Liver (tissue), 9 donors: ENCODE measurements around the gene HECTD2. TPM values are rescaled to one million over a fixed set of nuclear protein-coding genes. Genes with fewer than 3 reads are reported as not detected.

Experiments
- DNase-seq: peaks from one replicate; pipeline ENCODE4 v3.0.0-alpha.2; 2017; ENCODE audit warnings: low spot score
- H3K27ac ChIP-seq, 2 donors: one replicate each; pipeline ENCODE4 v1.7.0; 2013; ENCODE audit warnings: inconsistent platforms in 2 of 2, low read length in 2 of 2, control low read depth in 1 of 2, low read depth in 1 of 2, mild to moderate bottlenecking in 1 of 2
- H3K27me3 ChIP-seq, 4 donors: one replicate each; pipeline versions ENCODE4 v1.6.1 to v1.7.0; 2013; ENCODE audit warnings: low read length in 3 of 4, inconsistent platforms in 1 of 4, mild to moderate bottlenecking in 1 of 4, moderate library complexity in 1 of 4; ENCODE audit not compliant: control insufficient read depth in 4 of 4, insufficient read depth in 4 of 4
- H3K36me3 ChIP-seq, 4 donors: one replicate each; pipeline versions ENCODE4 v1.6.1 to v1.7.0; 2013; ENCODE audit warnings: low read length in 3 of 4, mild to moderate bottlenecking in 3 of 4, low read depth in 1 of 4, moderate library complexity in 1 of 4; ENCODE audit not compliant: control insufficient read depth in 4 of 4, insufficient read depth in 3 of 4
- H3K4me1 ChIP-seq, 4 donors: one replicate each; pipeline versions ENCODE4 v1.6.1 to v1.7.0; 2013; ENCODE audit warnings: low read length in 3 of 4, mild to moderate bottlenecking in 3 of 4, moderate library complexity in 1 of 4; ENCODE audit not compliant: control insufficient read depth in 4 of 4, insufficient read depth in 4 of 4
- H3K4me3 ChIP-seq, 3 donors: one replicate each; pipeline versions ENCODE4 v1.6.1 to v1.7.0; 2013; ENCODE audit warnings: low read length in 3 of 3, control low read depth in 1 of 3, low read depth in 1 of 3, mild to moderate bottlenecking in 1 of 3
- H3K9ac ChIP-seq, 2 donors: one replicate each; pipeline ENCODE4 v1.7.0; 2013; ENCODE audit warnings: low read length in 2 of 2, mild to moderate bottlenecking in 2 of 2, moderate library complexity in 2 of 2, control low read depth in 1 of 2, low read depth in 1 of 2
- H3K9me3 ChIP-seq, 4 donors: one replicate each; pipeline versions ENCODE4 v1.6.1 to v1.7.0; 2013; ENCODE audit warnings: low read length in 3 of 4; ENCODE audit not compliant: control insufficient read depth in 4 of 4
- EGR1 ChIP-seq, 2 donors: IDR thresholded peaks; 2 replicates each; pipeline ENCODE4 v1.6.1; 2016 to 2018; ENCODE audit warnings: antibody characterized with exemption in 2 of 2, low read depth in 2 of 2
- FOXA1 ChIP-seq: IDR thresholded peaks from 2 replicates; pipeline ENCODE4 v1.6.1; 2016; ENCODE audit warnings: antibody characterized with exemption
- FOXA2 ChIP-seq: IDR thresholded peaks from 2 replicates; pipeline ENCODE4 v1.6.1; 2016; ENCODE audit warnings: antibody characterized with exemption
- GABPA ChIP-seq, 2 donors: IDR thresholded peaks in 1 of 2; conservative IDR thresholded peaks in 1 of 2; 2 replicates each; pipeline ENCODE4 v1.6.1; 2016; ENCODE audit warnings: antibody characterized with exemption in 2 of 2, mild to moderate bottlenecking in 1 of 2, moderate library complexity in 1 of 2
- HNF4A ChIP-seq, 2 donors: conservative IDR thresholded peaks; 2 replicates each; pipeline ENCODE4 v1.6.1; 2016; ENCODE audit warnings: antibody characterized with exemption in 2 of 2, mild to moderate bottlenecking in 2 of 2
- HNF4G ChIP-seq: IDR thresholded peaks from 2 replicates; pipeline ENCODE4 v1.6.1; 2016; ENCODE audit warnings: antibody characterized with exemption
- JUND ChIP-seq, 2 donors: IDR thresholded peaks; 2 replicates each; pipeline ENCODE4 v1.6.1; 2016; ENCODE audit warnings: antibody characterized with exemption in 2 of 2
- NR2F2 ChIP-seq: IDR thresholded peaks from 2 replicates; pipeline ENCODE4 v1.6.1; 2016; ENCODE audit warnings: antibody characterized with exemption
- RAD21 ChIP-seq, 2 donors: IDR thresholded peaks; 2 replicates each; pipeline ENCODE4 v1.6.1; 2016; ENCODE audit warnings: antibody characterized with exemption in 2 of 2, mild to moderate bottlenecking in 2 of 2
- REST ChIP-seq: IDR thresholded peaks from 2 replicates; pipeline ENCODE4 v1.6.1; 2016; ENCODE audit warnings: antibody characterized with exemption, mild to moderate bottlenecking
- RXRA ChIP-seq, 2 donors: IDR thresholded peaks; 2 replicates each; pipeline ENCODE4 v1.6.1; 2017 to 2018; ENCODE audit warnings: antibody characterized with exemption in 2 of 2, mild to moderate bottlenecking in 1 of 2
- SP1 ChIP-seq: IDR thresholded peaks from 2 replicates; pipeline ENCODE4 v1.6.1; 2018; ENCODE audit warnings: antibody characterized with exemption, mild to moderate bottlenecking
- TAF1 ChIP-seq: conservative IDR thresholded peaks from 2 replicates; pipeline ENCODE4 v1.6.1; 2016; ENCODE audit warnings: antibody characterized with exemption, mild to moderate bottlenecking
- WGBS: extraction: QIAGEN DNeasy Blood & Tissue Kit; methylation state at CpG from one replicate; pipeline ENCODE4 v1.1.7; 2013; 5-methylcytosine and 5-hydroxymethylcytosine counted together
- polyA plus RNA-seq, 2 donors: library from polyadenylated mRNA; stranded (reverse) in 1 of 2; unstranded in 1 of 2; fragments of 200-250 nt in 1 of 2; fragments of >200 nt in 1 of 2; fragmentation: Nextera tagmentation in 1 of 2; extraction: Ambion mirVana in 1 of 2; gene quantifications; one replicate each; pipeline versions ENCODE4 v1.2.1 to v1.2.3, GENCODE V29; 2013 to 2015
- total RNA-seq, 2 donors: library from RNA; depleted of rRNA; stranded (reverse); fragments of >200 nt; gene quantifications; one replicate each; pipeline ENCODE4 v1.2.3, GENCODE V29; 2014
- TF ChIP-seq, protein P1 (sequence below): IDR thresholded peaks from 2 replicates; pipeline ENCODE4 v1.6.1; 2016; ENCODE audit warnings: antibody characterized with exemption
- TF ChIP-seq, protein P2 (sequence below): IDR thresholded peaks from 2 replicates; pipeline ENCODE4 v1.6.1; 2016; ENCODE audit warnings: antibody characterized with exemption
- TF ChIP-seq, protein P3 (sequence below): IDR thresholded peaks from 2 replicates; pipeline ENCODE4 v1.6.1; 2016; ENCODE audit warnings: antibody characterized with exemption
- donor health status: healthy.
- donor health status: healthy.
- donor health status: healthy.
- donor health status: healthy.
- donor health status: healthy.

The HECTD2 gene
- total and polyA plus RNA-seq, 4 donors, result 1.0 to 5.0 (median 3.2) TPM

DNA sequence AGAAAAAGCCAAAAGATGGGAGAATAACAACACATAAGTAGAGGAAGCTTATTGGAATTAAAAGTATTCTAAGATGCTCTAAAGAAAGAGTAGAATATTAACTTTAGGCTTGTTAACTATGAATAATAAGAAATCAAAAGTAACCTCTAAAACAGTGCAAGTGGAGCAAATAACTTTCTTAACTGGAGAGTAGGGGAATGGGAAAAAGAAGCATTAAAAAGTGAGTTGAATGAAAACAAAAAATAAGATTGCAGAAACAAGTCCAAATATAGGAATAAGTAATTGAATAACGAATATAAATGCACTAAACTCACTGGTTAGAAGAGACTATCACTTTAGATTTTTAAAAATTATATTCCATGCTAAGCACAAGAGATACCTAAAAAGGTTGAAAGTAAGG is 63.9 kb downstream of the HECTD2 start:
- no peaks in the 10 kb centered on the region for H3K36me3 ChIP-seq
- no peak overlapping the region for H3K4me3 ChIP-seq
- TF ChIP-seq, protein P1, sequence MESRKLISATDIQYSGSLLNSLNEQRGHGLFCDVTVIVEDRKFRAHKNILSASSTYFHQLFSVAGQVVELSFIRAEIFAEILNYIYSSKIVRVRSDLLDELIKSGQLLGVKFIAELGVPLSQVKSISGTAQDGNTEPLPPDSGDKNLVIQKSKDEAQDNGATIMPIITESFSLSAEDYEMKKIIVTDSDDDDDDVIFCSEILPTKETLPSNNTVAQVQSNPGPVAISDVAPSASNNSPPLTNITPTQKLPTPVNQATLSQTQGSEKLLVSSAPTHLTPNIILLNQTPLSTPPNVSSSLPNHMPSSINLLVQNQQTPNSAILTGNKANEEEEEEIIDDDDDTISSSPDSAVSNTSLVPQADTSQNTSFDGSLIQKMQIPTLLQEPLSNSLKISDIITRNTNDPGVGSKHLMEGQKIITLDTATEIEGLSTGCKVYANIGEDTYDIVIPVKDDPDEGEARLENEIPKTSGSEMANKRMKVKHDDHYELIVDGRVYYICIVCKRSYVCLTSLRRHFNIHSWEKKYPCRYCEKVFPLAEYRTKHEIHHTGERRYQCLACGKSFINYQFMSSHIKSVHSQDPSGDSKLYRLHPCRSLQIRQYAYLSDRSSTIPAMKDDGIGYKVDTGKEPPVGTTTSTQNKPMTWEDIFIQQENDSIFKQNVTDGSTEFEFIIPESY, result no peak
- no peak for TF ChIP-seq RAD21 (IDR thresholded peaks at IDR 0.05)
- TF ChIP-seq HNF4G, result no peak
- TF ChIP-seq TAF1, result no peak
- TF ChIP-seq GABPA (IDR thresholded peaks at IDR 0.05 in 1 of 2, conservative IDR thresholded peaks at IDR 0.05 in 1 of 2), result no peak
- TF ChIP-seq, protein P2, sequence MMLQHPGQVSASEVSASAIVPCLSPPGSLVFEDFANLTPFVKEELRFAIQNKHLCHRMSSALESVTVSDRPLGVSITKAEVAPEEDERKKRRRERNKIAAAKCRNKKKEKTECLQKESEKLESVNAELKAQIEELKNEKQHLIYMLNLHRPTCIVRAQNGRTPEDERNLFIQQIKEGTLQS, result no peak
- no peak for TF ChIP-seq SP1
- no peak for TF ChIP-seq EGR1 (IDR thresholded peaks at IDR 0.05; ENCODE audit: low read depth in 2 of 2)
- no peak for TF ChIP-seq NR2F2
- no peak for TF ChIP-seq REST
- no peak for TF ChIP-seq RXRA (IDR thresholded peaks at IDR 0.05)
- no peak for TF ChIP-seq HNF4A (conservative IDR thresholded peaks at IDR 0.05)
- TF ChIP-seq, protein P3, sequence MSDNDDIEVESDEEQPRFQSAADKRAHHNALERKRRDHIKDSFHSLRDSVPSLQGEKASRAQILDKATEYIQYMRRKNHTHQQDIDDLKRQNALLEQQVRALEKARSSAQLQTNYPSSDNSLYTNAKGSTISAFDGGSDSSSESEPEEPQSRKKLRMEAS, result no peak
- no peak for TF ChIP-seq FOXA2
- no peak for TF ChIP-seq FOXA1
- DNase-seq, result no peak
- WGBS, result 87% methylated on average over 1 of the region's 1 CpG
- no peaks in the 10 kb centered on the region for H3K9me3 ChIP-seq
- no peak overlapping the region for H3K27ac ChIP-seq
- H3K27me3 ChIP-seq, result no peaks in the 10 kb centered on the region
- no peaks in the 10 kb centered on the region for H3K4me1 ChIP-seq
- no peak overlapping the region for H3K9ac ChIP-seq

- Histone ChIP-seq H3K4me1 (no peaks in the 10 kb centered on the region), H3K9ac (no peak overlapping the region), H3K4me3 (no peak overlapping the region), H3K27me3 (no peaks in the 10 kb centered on the region), H3K27ac (no peak overlapping the region), H3K36me3 (no peaks in the 10 kb centered on the region), H3K9me3 (no peaks in the 10 kb centered on the region)
- no peak for DNase-seq
- TF ChIP-seq EGR1 (IDR thresholded peaks at IDR 0.05; ENCODE audit: low read depth in 2 of 2), result no peak
- no peak for TF ChIP-seq FOXA1
- no peak for TF ChIP-seq HNF4G
- TF ChIP-seq, protein P1, result no peak
- TF ChIP-seq REST, result no peak
- TF ChIP-seq FOXA2, result no peak
- no peak for TF ChIP-seq TAF1
- no peak for TF ChIP-seq JUND (IDR thresholded peaks at IDR 0.05)
- TF ChIP-seq HNF4A (conservative IDR thresholded peaks at IDR 0.05), result no peak
- no peak for TF ChIP-seq RXRA (IDR thresholded peaks at IDR 0.05)
- 97% methylated on average over 2 of the region's 2 CpGs for WGBS
Measured at GRCh38 chr10:91477236-91477635, 67.1 kb downstream of the HECTD2 start.
